NB4 (cell line): ENCODE results near the gene TPSD1.

Experiments used
- CTCF ChIP-seq: IDR thresholded peaks from one replicate; pipeline ENCODE4 v1.5.1; 2012; ENCODE audit warnings: low read depth, low read length
- MAX ChIP-seq: IDR thresholded peaks from 2 replicates; pipeline ENCODE4 v1.6.1; 2011; ENCODE audit warnings: low read depth, low read length
- MYC ChIP-seq: IDR thresholded peaks from 2 replicates; pipeline ENCODE4 v1.6.1; 2011; ENCODE audit warnings: low read depth, low read length
- POLR2A ChIP-seq: IDR thresholded peaks from 2 replicates; pipeline ENCODE4 v1.6.1; 2011; ENCODE audit warnings: mild to moderate bottlenecking; ENCODE audit not compliant: insufficient read length; ENCODE audit errors: extremely low read depth

GRCh38 chr16:1301562-1301961 is 45.7 kb downstream of the TPSD1 start:
- TF ChIP-seq MAX (no peak), CTCF (no peak), MYC (no peak), POLR2A (no peak)
